ENCODE data around the gene SORBS2. TPM values are rescaled to one million over a fixed set of nuclear protein-coding genes. Genes with fewer than 3 reads are reported as not detected.
"Not testable (repeated sequence)": the region's sequence is repeated elsewhere in the genome, so short reads cannot be mapped to it uniquely, and the experiment has no call there.

SORBS2 gene
- total and polyA plus RNA-seq, 4 donors = 49.1 to 83.5 (median 66.4) TPM

- 36% methylated on average over 14 of the region's 21 CpGs for WGBS (ENCODE audit: insufficient coverage)
- peak in 5 of 6 donors; percentile 58 to 91 (median 71) for DNase-seq (ENCODE audit: low read depth in 4 of 6, low spot score in 6 of 6)
- peak overlapping the region; percentile 89 for H3K27ac ChIP-seq (ENCODE audit: low read depth, low read length)
These were observed 244.3 kb downstream of the SORBS2 start for GRCh38 chr4:185567381-185568376.

GRCh38 chr4:185566972-185567371 lies 245.0 kb downstream of the SORBS2 start:
- Histone ChIP-seq H3K4me3 (ENCODE audit: low read depth, low read length) (no peak overlapping the region), H3K36me3 (ENCODE audit: control insufficient read depth, insufficient read depth, low read length) (no peaks in the 10 kb centered on the region), H3K4me1 (ENCODE audit: control insufficient read depth, insufficient read depth, low read length) (peaks cover 18% of the 10 kb centered on the region), H3K27ac (ENCODE audit: low read depth, low read length) (peak overlapping the region; percentile 89), H3K27me3 (ENCODE audit: control insufficient read depth, insufficient read depth, low read length) (no peaks in the 10 kb centered on the region), H3K9me3 (ENCODE audit: control insufficient read depth, insufficient read depth, low read length) (peaks cover 1% of the 10 kb centered on the region)
- DNase-seq (ENCODE audit: low read depth in 4 of 6, low spot score in 6 of 6) = peak in 5 of 6 donors; percentile 42 to 88 (median 56)
- WGBS (ENCODE audit: insufficient coverage) = 67% methylated on average over 1 of the region's 1 CpG

More at GRCh38 chr4:185567381-185568376, 244.3 kb downstream of the SORBS2 start:
- Histone ChIP-seq H3K27me3 (ENCODE audit: control insufficient read depth, insufficient read depth, low read length) (no peaks in the 10 kb centered on the region), H3K36me3 (ENCODE audit: control insufficient read depth, insufficient read depth, low read length) (no peaks in the 10 kb centered on the region), H3K4me3 (ENCODE audit: low read depth, low read length) (no peak overlapping the region), H3K9me3 (ENCODE audit: control insufficient read depth, insufficient read depth, low read length) (peaks cover 1% of the 10 kb centered on the region), H3K4me1 (ENCODE audit: control insufficient read depth, insufficient read depth, low read length) (peaks cover 18% of the 10 kb centered on the region)

- DNase-seq (ENCODE audit: low read depth in 4 of 6, low spot score in 6 of 6) = no peak
- WGBS (ENCODE audit: insufficient coverage) = 75% methylated on average over 4 of the region's 8 CpGs
- Histone ChIP-seq H3K27me3 (ENCODE audit: control insufficient read depth, insufficient read depth, low read length) (no peaks in the 10 kb centered on the region), H3K4me1 (ENCODE audit: control insufficient read depth, insufficient read depth, low read length) (peaks cover 18% of the 10 kb centered on the region), H3K36me3 (ENCODE audit: control insufficient read depth, insufficient read depth, low read length) (no peaks in the 10 kb centered on the region), H3K9me3 (ENCODE audit: control insufficient read depth, insufficient read depth, low read length) (peaks cover 1% of the 10 kb centered on the region), H3K4me3 (ENCODE audit: low read depth, low read length) (no peak overlapping the region), H3K27ac (ENCODE audit: low read depth, low read length) (peak overlapping the region; percentile 89)
These were observed 245.6 kb downstream of the SORBS2 start for GRCh38 chr4:185566425-185566824.

- H3K9me3 ChIP-seq (ENCODE audit: control insufficient read depth, insufficient read depth, low read length) = peaks cover 1% of the 10 kb centered on the region
- H3K4me3 ChIP-seq (ENCODE audit: low read depth, low read length) = no peak overlapping the region
- no peak overlapping the region for H3K27ac ChIP-seq (ENCODE audit: low read depth, low read length)
- no peaks in the 10 kb centered on the region for H3K36me3 ChIP-seq (ENCODE audit: control insufficient read depth, insufficient read depth, low read length)
- no peak for DNase-seq (ENCODE audit: low read depth in 4 of 6, low spot score in 6 of 6)
- H3K27me3 ChIP-seq (ENCODE audit: control insufficient read depth, insufficient read depth, low read length) = no peaks in the 10 kb centered on the region
- H3K4me1 ChIP-seq (ENCODE audit: control insufficient read depth, insufficient read depth, low read length) = peaks cover 18% of the 10 kb centered on the region
- 55% methylated on average over 3 of the region's 3 CpGs for WGBS (ENCODE audit: insufficient coverage)
These were observed 246.3 kb downstream of the SORBS2 start for GRCh38 chr4:185565696-185566095.

- H3K4me3 ChIP-seq (ENCODE audit: low read depth, low read length) = no peak overlapping the region
- H3K9me3 ChIP-seq (ENCODE audit: control insufficient read depth, insufficient read depth, low read length) = peaks cover 1% of the 10 kb centered on the region
- no peaks in the 10 kb centered on the region for H3K27me3 ChIP-seq (ENCODE audit: control insufficient read depth, insufficient read depth, low read length)
- no peak for DNase-seq (ENCODE audit: low read depth in 4 of 6, low spot score in 6 of 6)
- no peak overlapping the region for H3K27ac ChIP-seq (ENCODE audit: low read depth, low read length)
- no peaks in the 10 kb centered on the region for H3K36me3 ChIP-seq (ENCODE audit: control insufficient read depth, insufficient read depth, low read length)
- WGBS (ENCODE audit: insufficient coverage) = 100% methylated on average over 1 of the region's 3 CpGs
- peaks cover 18% of the 10 kb centered on the region for H3K4me1 ChIP-seq (ENCODE audit: control insufficient read depth, insufficient read depth, low read length)
These were observed 247.6 kb downstream of the SORBS2 start for GRCh38 chr4:185564349-185564748.

- DNase-seq (ENCODE audit: low read depth in 4 of 6, low spot score in 6 of 6) = no peak
- no peak overlapping the region for H3K4me3 ChIP-seq (ENCODE audit: low read depth, low read length)
- no peak overlapping the region for H3K27ac ChIP-seq (ENCODE audit: low read depth, low read length)
- H3K36me3 ChIP-seq (ENCODE audit: control insufficient read depth, insufficient read depth, low read length) = no peaks in the 10 kb centered on the region
- H3K27me3 ChIP-seq (ENCODE audit: control insufficient read depth, insufficient read depth, low read length) = no peaks in the 10 kb centered on the region
- H3K4me1 ChIP-seq (ENCODE audit: control insufficient read depth, insufficient read depth, low read length) = peaks cover 9% of the 10 kb centered on the region
- H3K9me3 ChIP-seq (ENCODE audit: control insufficient read depth, insufficient read depth, low read length) = peaks cover 3% of the 10 kb centered on the region
- WGBS (ENCODE audit: insufficient coverage) = 92% methylated on average over 3 of the region's 3 CpGs
These were observed 249.5 kb downstream of the SORBS2 start for GRCh38 chr4:185562531-185562930.

GRCh38 chr4:185560316-185560715 lies 251.7 kb downstream of the SORBS2 start:
- Histone ChIP-seq H3K9me3 (ENCODE audit: control insufficient read depth, insufficient read depth, low read length) (peaks cover 3% of the 10 kb centered on the region), H3K36me3 (ENCODE audit: control insufficient read depth, insufficient read depth, low read length) (no peaks in the 10 kb centered on the region), H3K4me1 (ENCODE audit: control insufficient read depth, insufficient read depth, low read length) (no peaks in the 10 kb centered on the region), H3K4me3 (ENCODE audit: low read depth, low read length) (no peak overlapping the region), H3K27me3 (ENCODE audit: control insufficient read depth, insufficient read depth, low read length) (no peaks in the 10 kb centered on the region), H3K27ac (ENCODE audit: low read depth, low read length) (no peak overlapping the region)
- no peak for DNase-seq (ENCODE audit: low read depth in 4 of 6, low spot score in 6 of 6)
- WGBS (ENCODE audit: insufficient coverage) = 89% methylated on average over 4 of the region's 5 CpGs

- DNase-seq (ENCODE audit: low read depth in 4 of 6, low spot score in 6 of 6) = no peak
- Histone ChIP-seq H3K4me3 (ENCODE audit: low read depth, low read length) (no peak overlapping the region), H3K36me3 (ENCODE audit: control insufficient read depth, insufficient read depth, low read length) (no peaks in the 10 kb centered on the region), H3K27me3 (ENCODE audit: control insufficient read depth, insufficient read depth, low read length) (no peaks in the 10 kb centered on the region), H3K9me3 (ENCODE audit: control insufficient read depth, insufficient read depth, low read length) (peaks cover 2% of the 10 kb centered on the region), H3K4me1 (ENCODE audit: control insufficient read depth, insufficient read depth, low read length) (no peaks in the 10 kb centered on the region), H3K27ac (ENCODE audit: low read depth, low read length) (no peak overlapping the region)
- 57% methylated on average over 4 of the region's 4 CpGs for WGBS (ENCODE audit: insufficient coverage)
These were observed 252.1 kb downstream of the SORBS2 start for GRCh38 chr4:185559915-185560281.

- DNase-seq (ENCODE audit: low read depth in 4 of 6, low spot score in 6 of 6); H3K36me3 ChIP-seq (ENCODE audit: control insufficient read depth, insufficient read depth, low read length); H3K27me3 ChIP-seq (ENCODE audit: control insufficient read depth, insufficient read depth, low read length); H3K4me3 ChIP-seq (ENCODE audit: low read depth, low read length); H3K27ac ChIP-seq (ENCODE audit: low read depth, low read length); H3K4me1 ChIP-seq (ENCODE audit: control insufficient read depth, insufficient read depth, low read length); H3K9me3 ChIP-seq (ENCODE audit: control insufficient read depth, insufficient read depth, low read length): not testable (repeated sequence)
- WGBS (ENCODE audit: insufficient coverage) = 83% methylated on average over 8 of the region's 8 CpGs
These were observed 252.6 kb downstream of the SORBS2 start for GRCh38 chr4:185559251-185559914.

Measured in spinal cord (tissue), 10 donors.